Upper lobe of right lung (tissue), 1 donor: ENCODE results near the gene EHBP1L1. TPM values are rescaled to one million over a fixed set of nuclear protein-coding genes. Genes with fewer than 3 reads are reported as not detected.

Experiments used
- ATAC-seq: fragments of 200-7000 bp; cut with Tn5 transposase; one replicate; pipeline ENCODE4 v1.9.1; 2020; ENCODE audit warnings: mild to moderate bottlenecking, moderate library complexity
- DNase-seq: peaks from one replicate; pipeline ENCODE4 v3.0.0-alpha.2; 2020
- H3K27ac ChIP-seq: fragments of 200-600 bp; one replicate; pipeline ENCODE4 v1.8.0; 2022
- H3K27me3 ChIP-seq: fragments of 200-600 bp; one replicate; pipeline ENCODE4 v1.8.0; 2022; ENCODE audit warnings: mild to moderate bottlenecking
- H3K36me3 ChIP-seq: fragments of 200-600 bp; one replicate; pipeline ENCODE4 v1.8.0; 2022
- H3K4me1 ChIP-seq: fragments of 200-600 bp; one replicate; pipeline ENCODE4 v1.8.0; 2022
- H3K4me3 ChIP-seq: fragments of 200-600 bp; one replicate; pipeline ENCODE4 v1.8.0; 2022; ENCODE audit warnings: mild to moderate bottlenecking
- H3K9me3 ChIP-seq: fragments of 200-600 bp; one replicate; pipeline ENCODE4 v1.8.0; 2022
- CTCF ChIP-seq: fragments of 200-600 bp; IDR thresholded peaks from one replicate; pipeline ENCODE4 v1.8.0; 2022; ENCODE audit warnings: antibody characterized with exemption
- intact Hi-C: fragments of 100-400 bp; cut with DNase I; formaldehyde crosslinking; loops from one replicate; pipeline ENCODE4 v1.11.0; 2022
- total RNA-seq: library from RNA; stranded (reverse); fragmentation: NEBNext Ultra II Directional; extraction: Animal tissue kit (Norgen Biotek cat#: 25700); gene quantifications from one replicate; pipeline ENCODE4 v1.2.1, GENCODE V29; 2021
- donor health status: DM: no; HTN: yes; CAD: no; lungs with severe emphysema.

Gene EHBP1L1
- total RNA-seq, 1 donor from 2014 or later: 88.3 TPM

DNA sequence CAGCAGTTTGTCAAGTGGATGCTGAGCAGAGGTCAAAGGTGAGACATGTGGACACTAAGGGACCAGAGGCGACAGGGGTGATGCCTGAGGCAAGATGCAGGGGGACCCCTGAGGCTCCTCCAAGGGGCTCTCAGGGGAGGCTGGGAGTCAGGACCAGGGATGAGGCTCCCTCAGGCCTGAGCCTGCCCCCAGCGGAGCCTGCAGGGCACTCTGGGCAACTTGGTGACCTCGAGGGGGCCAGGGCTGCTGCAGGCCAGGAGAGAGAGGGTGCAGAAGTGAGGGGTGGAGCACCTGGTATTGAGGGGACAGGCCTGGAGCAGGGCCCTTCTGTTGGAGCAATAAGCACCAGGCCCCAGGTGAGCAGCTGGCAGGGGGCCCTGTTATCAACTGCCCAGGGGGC, 6.1 kb downstream of the EHBP1L1 start:
- Histone ChIP-seq H3K9me3 (no peaks in the 10 kb centered on the region), H3K27ac (no peak overlapping the region), H3K4me3 (no peak overlapping the region), H3K36me3 (peaks cover 37% of the 10 kb centered on the region), H3K4me1 (peaks cover 21% of the 10 kb centered on the region), H3K27me3 (no peaks in the 10 kb centered on the region)
- ATAC-seq (no peak), DNase-seq (no peak)
- intact Hi-C loops: no loop called here
- TF ChIP-seq CTCF: no peak

- H3K4me1 ChIP-seq: peaks cover 17% of the 10 kb centered on the region
- TF ChIP-seq CTCF: no peak
- H3K4me3 ChIP-seq: no peak overlapping the region
- H3K27ac ChIP-seq: no peak overlapping the region
- no peaks in the 10 kb centered on the region for H3K9me3 ChIP-seq
- no peaks in the 10 kb centered on the region for H3K27me3 ChIP-seq
- H3K36me3 ChIP-seq: peaks cover 37% of the 10 kb centered on the region
- ATAC-seq (no peak), DNase-seq (no peak)
- intact Hi-C loops: no loop called here
These were observed 7.7 kb downstream of the EHBP1L1 start for GRCh38 chr11:65583589-65583988.

GRCh38 chr11:65584106-65584505, 8.3 kb downstream of the EHBP1L1 start:
- Histone ChIP-seq H3K9me3 (no peaks in the 10 kb centered on the region), H3K27me3 (no peaks in the 10 kb centered on the region), H3K36me3 (peaks cover 37% of the 10 kb centered on the region), H3K4me1 (peaks cover 18% of the 10 kb centered on the region), H3K27ac (no peak overlapping the region), H3K4me3 (no peak overlapping the region)
- ATAC-seq: no peak
- TF ChIP-seq CTCF: no peak
- intact Hi-C loops: no loop called here
- DNase-seq: no peak

DNA sequence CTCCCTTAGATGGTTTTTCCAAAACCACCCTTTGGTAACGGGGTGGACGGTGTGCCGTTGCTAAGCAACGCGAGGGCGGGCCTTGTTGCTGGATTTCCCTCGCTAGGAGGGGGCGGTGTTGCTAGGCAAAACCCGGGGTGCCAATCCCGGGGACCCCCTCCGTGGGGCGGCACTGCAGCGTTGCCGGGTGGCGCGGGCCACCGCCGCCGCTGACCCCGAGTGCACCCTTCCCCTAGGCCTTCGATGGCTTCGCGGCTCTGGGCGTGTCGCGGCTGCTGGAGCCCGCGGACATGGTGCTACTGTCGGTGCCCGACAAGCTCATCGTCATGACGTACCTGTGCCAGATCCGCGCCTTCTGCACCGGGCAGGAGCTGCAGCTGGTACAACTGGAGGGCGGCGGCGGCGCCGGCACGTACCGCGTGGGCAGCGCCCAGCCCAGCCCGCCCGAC, 8.9 kb downstream of the EHBP1L1 start:
- Histone ChIP-seq H3K4me1 (peaks cover 18% of the 10 kb centered on the region), H3K4me3 (no peak overlapping the region), H3K27ac (no peak overlapping the region)

GRCh38 chr11:65585396-65586246, 9.8 kb downstream of the EHBP1L1 start:
- intact Hi-C loops: no loop called here
- Histone ChIP-seq H3K36me3 (peaks cover 36% of the 10 kb centered on the region), H3K9me3 (no peaks in the 10 kb centered on the region), H3K27ac (no peak overlapping the region), H3K4me1 (peaks cover 18% of the 10 kb centered on the region), H3K27me3 (no peaks in the 10 kb centered on the region), H3K4me3 (no peak overlapping the region)
- TF ChIP-seq CTCF: no peak
- no peak for DNase-seq
- ATAC-seq: no peak

More for the DNA sequence above, 8.9 kb downstream of the EHBP1L1 start:
- Histone ChIP-seq H3K9me3 (no peaks in the 10 kb centered on the region), H3K27me3 (no peaks in the 10 kb centered on the region), H3K36me3 (peaks cover 36% of the 10 kb centered on the region)
- no peak for ATAC-seq
- TF ChIP-seq CTCF: no peak
- intact Hi-C loops: no loop called here
- no peak for DNase-seq
